HUES48 (cell line): ENCODE data around the gene MYPOP.

Source experiments
- H3K27ac ChIP-seq: one replicate; pipeline ENCODE4 v1.7.0; 2013; ENCODE audit warnings: low read depth, low read length, inconsistent platforms
- H3K27me3 ChIP-seq: 2 replicates; pipeline ENCODE4 v1.6.1; 2013; ENCODE audit warnings: mild to moderate bottlenecking, low read length; ENCODE audit not compliant: control insufficient read depth, insufficient read depth
- H3K36me3 ChIP-seq: 2 replicates; pipeline ENCODE4 v1.6.1; 2013; ENCODE audit warnings: low read length; ENCODE audit not compliant: control insufficient read depth, insufficient read depth
- H3K4me1 ChIP-seq: 2 replicates; pipeline ENCODE4 v1.6.1; 2013; ENCODE audit warnings: mild to moderate bottlenecking, low read length; ENCODE audit not compliant: control insufficient read depth, insufficient read depth
- H3K4me3 ChIP-seq: 2 replicates; pipeline ENCODE4 v1.5.1; 2013; ENCODE audit warnings: mild to moderate bottlenecking, low read depth, low read length
- H3K9ac ChIP-seq: 2 replicates; pipeline ENCODE4 v1.6.1; 2013; ENCODE audit warnings: mild to moderate bottlenecking, low read depth, low read length, moderate library complexity
- H3K9me3 ChIP-seq: 2 replicates; pipeline ENCODE4 v1.6.1; 2013; ENCODE audit warnings: low read length; ENCODE audit not compliant: control insufficient read depth, insufficient read depth

The MYPOP gene

GRCh38 chr19:45927565-45928261 is 25.3 kb upstream of the MYPOP start:
- H3K27ac ChIP-seq: peak overlapping the region; percentile 35
- H3K9me3 ChIP-seq: no peaks in the 10 kb centered on the region
- 0 out of 2 replicates have a peak, but pooled peaks cover 4% of the 10 kb centered on the region for H3K4me1 ChIP-seq
- no peaks in the 10 kb centered on the region for H3K36me3 ChIP-seq
- peak overlapping the region; percentile 56 for H3K4me3 ChIP-seq
- peaks cover 19% of the 10 kb centered on the region for H3K27me3 ChIP-seq
- peak overlapping the region; percentile 43 for H3K9ac ChIP-seq

GRCh38 chr19:45924891-45925447 is 22.6 kb upstream of the MYPOP start:
- no peaks in the 10 kb centered on the region for H3K9me3 ChIP-seq
- H3K36me3 ChIP-seq: no peaks in the 10 kb centered on the region
- no peak overlapping the region for H3K9ac ChIP-seq
- 0 out of 2 replicates have a peak, but pooled peaks cover 4% of the 10 kb centered on the region for H3K4me1 ChIP-seq
- H3K27ac ChIP-seq: no peak overlapping the region
- peaks cover 16% of the 10 kb centered on the region for H3K27me3 ChIP-seq
- no peak overlapping the region for H3K4me3 ChIP-seq

DNA sequence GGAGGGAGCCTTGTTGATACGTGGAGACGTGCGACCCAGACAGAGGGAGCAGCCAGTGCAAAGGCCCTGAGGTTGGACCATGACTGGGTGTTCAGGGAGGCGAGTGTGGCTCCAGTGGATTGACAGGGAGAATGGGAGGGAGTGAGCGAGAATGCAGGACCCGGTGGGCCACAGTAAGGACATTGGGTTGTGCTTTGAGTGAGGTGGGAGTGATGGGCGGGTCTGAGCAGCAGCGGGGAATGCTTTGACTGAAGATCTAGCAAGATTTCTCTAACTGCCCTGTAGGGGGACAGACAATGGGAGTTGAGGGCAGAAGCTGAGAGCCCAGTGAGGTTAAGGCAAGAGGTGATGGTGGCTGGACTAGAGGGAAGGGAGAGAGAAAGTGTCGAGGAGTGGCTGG is 19.9 kb upstream of the MYPOP start:
- H3K27ac ChIP-seq: no peak overlapping the region
- H3K9me3 ChIP-seq: no peaks in the 10 kb centered on the region
- H3K4me3 ChIP-seq: no peak overlapping the region
- no peaks in the 10 kb centered on the region for H3K4me1 ChIP-seq
- H3K36me3 ChIP-seq: no peaks in the 10 kb centered on the region
- H3K27me3 ChIP-seq: no peaks in the 10 kb centered on the region
- no peak overlapping the region for H3K9ac ChIP-seq

- no peaks in the 10 kb centered on the region for H3K36me3 ChIP-seq
- H3K27me3 ChIP-seq: no peaks in the 10 kb centered on the region
- no peaks in the 10 kb centered on the region for H3K9me3 ChIP-seq
- H3K4me3 ChIP-seq: no peak overlapping the region
- H3K4me1 ChIP-seq: no peaks in the 10 kb centered on the region
- no peak overlapping the region for H3K9ac ChIP-seq
- H3K27ac ChIP-seq: no peak overlapping the region
These were observed 18.0 kb upstream of the MYPOP start for GRCh38 chr19:45920458-45920857.

- Histone ChIP-seq H3K36me3 (no peaks in the 10 kb centered on the region), H3K4me1 (no peaks in the 10 kb centered on the region), H3K27me3 (no peaks in the 10 kb centered on the region), H3K4me3 (no peak overlapping the region), H3K9me3 (no peaks in the 10 kb centered on the region), H3K27ac (no peak overlapping the region), H3K9ac (no peak overlapping the region)
These were observed 17.3 kb upstream of the MYPOP start for GRCh38 chr19:45919678-45920077.

- Histone ChIP-seq H3K4me1 (no peaks in the 10 kb centered on the region), H3K27me3 (no peaks in the 10 kb centered on the region), H3K9ac (no peak overlapping the region)
These were observed 16.3 kb upstream of the MYPOP start for GRCh38 chr19:45918721-45919120.

DNA sequence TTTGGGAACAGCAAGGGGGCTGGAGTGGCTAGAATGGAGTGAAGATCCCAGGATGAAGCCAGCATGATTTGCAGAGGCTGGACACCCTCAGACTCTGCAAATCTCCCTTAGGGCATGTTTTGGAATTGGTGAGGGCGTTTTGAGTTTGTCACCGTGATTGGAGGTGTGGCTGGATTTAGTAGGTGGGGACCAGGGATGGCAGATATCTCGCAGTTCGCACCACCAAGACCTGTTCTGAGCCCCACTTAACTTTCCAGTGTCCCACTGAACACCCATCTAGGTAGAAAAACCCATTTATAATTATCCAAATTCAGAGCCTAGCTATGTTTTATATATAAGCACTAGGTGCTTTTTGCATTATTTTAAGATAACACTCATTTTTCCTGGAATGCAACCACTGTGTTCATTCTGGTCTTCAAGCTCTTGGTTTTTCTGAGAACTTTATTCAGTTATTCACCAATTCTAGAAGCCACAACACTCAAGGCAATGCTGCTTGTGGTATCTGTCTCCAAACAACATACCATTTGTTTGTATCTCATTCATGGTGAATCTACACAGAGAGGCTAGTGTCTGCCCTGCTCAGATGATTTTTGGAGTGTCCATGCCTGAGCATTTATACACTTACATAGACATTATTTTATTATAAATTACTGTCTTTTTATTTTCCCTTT is 15.1 kb upstream of the MYPOP start:
- Histone ChIP-seq H3K9ac (no peak overlapping the region), H3K9me3 (no peaks in the 10 kb centered on the region), H3K4me1 (no peaks in the 10 kb centered on the region), H3K27ac (no peak overlapping the region), H3K4me3 (no peak overlapping the region), H3K36me3 (no peaks in the 10 kb centered on the region), H3K27me3 (no peaks in the 10 kb centered on the region)

More at GRCh38 chr19:45918721-45919120, 16.3 kb upstream of the MYPOP start:
- H3K36me3 ChIP-seq: no peaks in the 10 kb centered on the region
- no peak overlapping the region for H3K4me3 ChIP-seq
- no peaks in the 10 kb centered on the region for H3K9me3 ChIP-seq
- H3K27ac ChIP-seq: no peak overlapping the region

GRCh38 chr19:45913874-45914830 is 11.7 kb upstream of the MYPOP start, which contains the start of gene NANOS2:
TSS of gene NANOS2 (minus strand) at chr19:45914778. CDS start at chr19:45914693, 85 bp downstream.
- no peak within 1 kb of the TSS for H3K9ac ChIP-seq
- no peaks in the 10 kb centered on the region for H3K36me3 ChIP-seq
- H3K9me3 ChIP-seq: no peaks in the 10 kb centered on the region
- no peaks in the 10 kb centered on the region for H3K4me1 ChIP-seq
- H3K27me3 ChIP-seq: no peaks in the 10 kb centered on the region
- H3K4me3 ChIP-seq: no peak within 1 kb of the TSS
- H3K27ac ChIP-seq: no peak within 1 kb of the TSS

DNA sequence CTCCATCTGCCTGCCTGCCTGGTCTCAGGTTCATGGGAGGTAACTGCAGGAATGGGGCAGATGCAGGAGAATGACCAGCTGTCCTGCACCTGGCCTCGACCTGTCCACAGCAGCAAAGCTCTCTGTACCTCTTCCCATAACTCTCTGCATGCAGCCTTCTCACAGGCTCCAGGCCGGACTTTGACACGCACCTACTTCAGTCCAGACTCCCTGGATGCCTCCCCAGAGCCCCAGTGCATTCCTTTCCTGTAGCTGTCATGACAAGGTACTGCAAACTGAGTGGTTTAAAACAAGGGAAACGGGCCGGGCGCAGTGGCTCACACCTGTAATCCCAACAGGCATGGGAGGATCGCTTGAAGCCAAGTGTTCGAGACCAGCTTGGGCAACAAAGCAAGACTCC is 8.9 kb upstream of the MYPOP start:
- Histone ChIP-seq H3K4me1 (no peaks in the 10 kb centered on the region), H3K27me3 (no peaks in the 10 kb centered on the region), H3K27ac (no peak overlapping the region), H3K9me3 (no peaks in the 10 kb centered on the region), H3K4me3 (no peak overlapping the region), H3K36me3 (no peaks in the 10 kb centered on the region), H3K9ac (no peak overlapping the region)

GRCh38 chr19:45908956-45909355 is 6.5 kb upstream of the MYPOP start:
- Histone ChIP-seq H3K4me3 (no peak overlapping the region), H3K27me3 (no peaks in the 10 kb centered on the region), H3K36me3 (no peaks in the 10 kb centered on the region), H3K27ac (no peak overlapping the region), H3K4me1 (no peaks in the 10 kb centered on the region), H3K9me3 (no peaks in the 10 kb centered on the region), H3K9ac (no peak overlapping the region)
